GM10266 (cell line): ENCODE data around the gene ZNF524.

ENCODE experiments used
- DNase-seq: peaks from one replicate; pipeline ENCODE4 v3.0.0; 2012; ENCODE audit errors: extremely low spot score
- CTCF ChIP-seq: IDR thresholded peaks from 2 replicates; pipeline ENCODE4 v1.5.1; 2012; ENCODE audit warnings: mild to moderate bottlenecking, low read depth; ENCODE audit not compliant: control insufficient read depth, insufficient read depth; ENCODE audit errors: missing control alignments

ZNF524 gene

GRCh38 chr19:55606471-55606787 is 6.3 kb downstream of the ZNF524 start:
- TF ChIP-seq CTCF, result no peak
- no peak for DNase-seq

GRCh38 chr19:55606817-55607216 is 6.7 kb downstream of the ZNF524 start:
- no peak for DNase-seq
- no peak for TF ChIP-seq CTCF

- TF ChIP-seq CTCF, result no peak
- no peak for DNase-seq
Observed at GRCh38 chr19:55609326-55609725, 9.2 kb downstream of the ZNF524 start.

GRCh38 chr19:55611300-55611982 is 11.4 kb downstream of the ZNF524 start:
- no peak for DNase-seq
- TF ChIP-seq CTCF, result no peak

GRCh38 chr19:55611983-55612645 is 12.0 kb downstream of the ZNF524 start:
- no peak for DNase-seq
- no peak for TF ChIP-seq CTCF

- DNase-seq, result no peak
- TF ChIP-seq CTCF, result no peak
Observed at GRCh38 chr19:55613396-55613795, 13.3 kb downstream of the ZNF524 start.

- no peak for DNase-seq
- no peak for TF ChIP-seq CTCF
Observed at GRCh38 chr19:55613930-55614710, 14.0 kb downstream of the ZNF524 start.
